ENCODE measurements around the gene XPA. TPM values are rescaled to one million over a fixed set of nuclear protein-coding genes. Genes with fewer than 3 reads are reported as not detected.
"Not testable (repeated sequence)": the region's sequence is repeated elsewhere in the genome, so short reads cannot be mapped to it uniquely, and the experiment has no call there.

The XPA gene
- total and polyA plus RNA-seq, 3 experiments from 2014 or later: 11.2 to 37.9 (median 13.0) TPM

- Mint-ChIP-seq H3K36me3 (peaks cover 0 to 11% (median 0%) of the 10 kb centered on the region in 3 donors), H3K27ac (peak overlapping the region in 3 of 8 donors; percentile 17 to 71 (median 18)), H3K27me3 (peaks cover 0 to 14% of the 10 kb centered on the region in 2 donors), H3K4me1 (peaks cover 42 to 47% (median 45%) of the 10 kb centered on the region in 3 donors), H3K4me3 (peak overlapping the region in 1 of 7 donors; percentile 65)
- CTCF ChIA-PET: interaction anchor here (3.0 kb wide), 1 partner anchor 66 kb away, joined by 9 read pairs; the partner anchor contains the start of genes NCBP1 and TSTD2
- H3K4me3 ChIP-seq (ENCODE audit: low read length); H3K27me3 ChIP-seq (ENCODE audit: insufficient read depth, low read length, poor library complexity, severe bottlenecking); H3K36me3 ChIP-seq (ENCODE audit: insufficient read depth, low read length); H3K9me3 ChIP-seq (ENCODE audit: low read length); H3K27ac ChIP-seq (ENCODE audit: low read depth, low read length); POLR2A ChIA-PET; DNase-seq; H3K9me3 Mint-ChIP-seq: not testable (repeated sequence)
- peaks cover 31% of the 10 kb centered on the region for H3K4me1 ChIP-seq (ENCODE audit: insufficient read depth, low read length)
Observed at GRCh38 chr9:97699281-97699680, 2.1 kb upstream of the XPA start.

- Histone ChIP-seq H3K27ac (ENCODE audit: low read depth, low read length) (no peak overlapping the region), H3K4me1 (ENCODE audit: insufficient read depth, low read length) (peaks cover 35% of the 10 kb centered on the region), H3K9me3 (ENCODE audit: low read length) (no peaks in the 10 kb centered on the region), H3K27me3 (ENCODE audit: insufficient read depth, low read length, poor library complexity, severe bottlenecking) (no peaks in the 10 kb centered on the region), H3K36me3 (ENCODE audit: insufficient read depth, low read length) (no peaks in the 10 kb centered on the region), H3K4me3 (ENCODE audit: low read length) (no peak overlapping the region)
- peaks cover 0 to 11% (median 0%) of the 10 kb centered on the region in 3 donors for H3K36me3 Mint-ChIP-seq
- DNase-seq: no peak
- POLR2A ChIA-PET: interaction anchor here (2.9 kb wide), 1 partner anchor 223 kb away, joined by 17 read pairs; the partner anchor contains the start of gene TRMO
- CTCF ChIA-PET: interaction anchor here (3.0 kb wide), 1 partner anchor 65 kb away, joined by 9 read pairs; the partner anchor contains the start of genes NCBP1 and TSTD2
- no peaks in the 10 kb centered on the region for H3K9me3 Mint-ChIP-seq
- H3K27ac Mint-ChIP-seq: peak overlapping the region in 2 of 8 donors; percentile 18 to 93
- no peak overlapping the region for H3K4me3 Mint-ChIP-seq
- peaks cover 0 to 14% of the 10 kb centered on the region in 2 donors for H3K27me3 Mint-ChIP-seq
- H3K4me1 Mint-ChIP-seq: peaks cover 42 to 48% (median 45%) of the 10 kb centered on the region in 3 donors
Observed at GRCh38 chr9:97698865-97699264, 1.7 kb upstream of the XPA start.

- Mint-ChIP-seq H3K36me3 (peaks cover 0 to 20% (median 0%) of the 10 kb centered on the region in 3 donors), H3K9me3 (no peaks in the 10 kb centered on the region), H3K27ac (peak overlapping the region; percentile 93 to 99 (median 97)), H3K4me3 (peak overlapping the region; percentile 87 to 96 (median 92)), H3K27me3 (peaks cover 0 to 14% of the 10 kb centered on the region in 2 donors), H3K4me1 (peaks cover 50 to 53% (median 51%) of the 10 kb centered on the region in 3 donors)
- Histone ChIP-seq H3K27ac (ENCODE audit: low read depth, low read length) (peak overlapping the region; percentile 69), H3K36me3 (ENCODE audit: insufficient read depth, low read length) (no peaks in the 10 kb centered on the region), H3K4me3 (ENCODE audit: low read length) (peak overlapping the region; percentile 78), H3K4me1 (ENCODE audit: insufficient read depth, low read length) (peaks cover 38% of the 10 kb centered on the region), H3K27me3 (ENCODE audit: insufficient read depth, low read length, poor library complexity, severe bottlenecking) (no peaks in the 10 kb centered on the region), H3K9me3 (ENCODE audit: low read length) (no peaks in the 10 kb centered on the region)
- ChIA-PET CTCF (interaction anchor here (1.4 to 3.0 kb wide), 4 partner anchors 8 to 285 kb away, joined by 3 to 9 read pairs (median 7); partner anchors contain the start of genes ANP32B, NCBP1 and TSTD2), POLR2A (interaction anchor here (0.7 to 2.9 kb wide), 2 partner anchors 224 to 643 kb away, joined by 3 to 17 read pairs; partner anchors contain the start of gene TRMO)
- DNase-seq: no peak
Observed at GRCh38 chr9:97697837-97698236, 697 bp upstream of the XPA start.

- CTCF ChIA-PET: interaction anchor here (0.8 to 3.0 kb wide), 7 partner anchors 9 to 338 kb away, joined by 3 to 9 read pairs (median 5); partner anchors contain the start of genes NCBP1 and TSTD2
- Mint-ChIP-seq H3K4me1 (peaks cover 52 to 58% (median 53%) of the 10 kb centered on the region in 3 donors), H3K27me3 (peaks cover 0 to 2% of the 10 kb centered on the region in 2 donors), H3K4me3 (peak overlapping the region; percentile 87 to 96 (median 92)), H3K9me3 (no peaks in the 10 kb centered on the region), H3K27ac (peak overlapping the region; percentile 92 to 99 (median 96)), H3K36me3 (peaks cover 0 to 33% (median 0%) of the 10 kb centered on the region in 3 donors)
- H3K36me3 ChIP-seq (ENCODE audit: insufficient read depth, low read length): no peaks in the 10 kb centered on the region
- no peaks in the 10 kb centered on the region for H3K27me3 ChIP-seq (ENCODE audit: insufficient read depth, low read length, poor library complexity, severe bottlenecking)
- peaks cover 38% of the 10 kb centered on the region for H3K4me1 ChIP-seq (ENCODE audit: insufficient read depth, low read length)
- POLR2A ChIA-PET: interaction anchor here (1.1 to 2.9 kb wide), 5 partner anchors 8 to 560 kb away, joined by 4 to 22 read pairs (median 9); partner anchors contain the start of genes NCBP1, TBC1D2, TRMO and TSTD2
- no peaks in the 10 kb centered on the region for H3K9me3 ChIP-seq (ENCODE audit: low read length)
- H3K27ac ChIP-seq (ENCODE audit: low read depth, low read length): peak overlapping the region; percentile 69
- peak overlapping the region; percentile 78 for H3K4me3 ChIP-seq (ENCODE audit: low read length)
- no peak for DNase-seq
Observed at GRCh38 chr9:97695995-97696802, 941 bp downstream of the XPA start.

GRCh38 chr9:97695390-97695789 is 1.8 kb downstream of the XPA start:
- peaks cover 52 to 58% (median 56%) of the 10 kb centered on the region in 3 donors for H3K4me1 Mint-ChIP-seq
- H3K4me1 ChIP-seq (ENCODE audit: insufficient read depth, low read length): peaks cover 38% of the 10 kb centered on the region
- peak overlapping the region; percentile 17 to 96 (median 92) for H3K4me3 Mint-ChIP-seq
- no peaks in the 10 kb centered on the region for H3K27me3 Mint-ChIP-seq
- ChIA-PET CTCF (no interaction called here), POLR2A (interaction anchor here (2.3 kb wide), 1 partner anchor 62 kb away, joined by 22 read pairs; the partner anchor contains the start of genes NCBP1 and TSTD2)
- peaks cover 0 to 39% (median 4%) of the 10 kb centered on the region in 3 donors for H3K36me3 Mint-ChIP-seq
- H3K27me3 ChIP-seq (ENCODE audit: insufficient read depth, low read length, poor library complexity, severe bottlenecking): no peaks in the 10 kb centered on the region
- H3K4me3 ChIP-seq (ENCODE audit: low read length): peak overlapping the region; percentile 78
- H3K9me3 Mint-ChIP-seq: no peaks in the 10 kb centered on the region
- H3K27ac Mint-ChIP-seq: peak overlapping the region in 5 of 8 donors; percentile 48 to 98 (median 95)
- no peaks in the 10 kb centered on the region for H3K36me3 ChIP-seq (ENCODE audit: insufficient read depth, low read length)
- no peaks in the 10 kb centered on the region for H3K9me3 ChIP-seq (ENCODE audit: low read length)
- H3K27ac ChIP-seq (ENCODE audit: low read depth, low read length): no peak overlapping the region
- DNase-seq: no peak

- H3K27ac Mint-ChIP-seq: peak overlapping the region in 7 of 8 donors; percentile 0 to 95 (median 69)
- ChIA-PET CTCF (no interaction called here), POLR2A (no interaction called here)
- Histone ChIP-seq H3K27ac (ENCODE audit: low read depth, low read length) (no peak overlapping the region), H3K4me3 (ENCODE audit: low read length) (no peak overlapping the region), H3K27me3 (ENCODE audit: insufficient read depth, low read length, poor library complexity, severe bottlenecking) (no peaks in the 10 kb centered on the region), H3K9me3 (ENCODE audit: low read length) (no peaks in the 10 kb centered on the region), H3K36me3 (ENCODE audit: insufficient read depth, low read length) (no peaks in the 10 kb centered on the region), H3K4me1 (ENCODE audit: insufficient read depth, low read length) (peaks cover 38% of the 10 kb centered on the region)
- peaks cover 52 to 60% (median 60%) of the 10 kb centered on the region in 3 donors for H3K4me1 Mint-ChIP-seq
- H3K4me3 Mint-ChIP-seq: peak overlapping the region; percentile 6 to 88 (median 30)
- no peaks in the 10 kb centered on the region for H3K9me3 Mint-ChIP-seq
- H3K27me3 Mint-ChIP-seq: no peaks in the 10 kb centered on the region
- peaks cover 0 to 43% (median 4%) of the 10 kb centered on the region in 3 donors for H3K36me3 Mint-ChIP-seq
- DNase-seq: no peak
Observed at GRCh38 chr9:97694769-97695168, 2.4 kb downstream of the XPA start.

GRCh38 chr9:97689401-97690180 is 7.5 kb downstream of the XPA start:
- Histone ChIP-seq H3K4me3 (ENCODE audit: low read length) (no peak overlapping the region), H3K27me3 (ENCODE audit: insufficient read depth, low read length, poor library complexity, severe bottlenecking) (no peaks in the 10 kb centered on the region), H3K4me1 (ENCODE audit: insufficient read depth, low read length) (peaks cover 10% of the 10 kb centered on the region), H3K36me3 (ENCODE audit: insufficient read depth, low read length) (peaks cover 10% of the 10 kb centered on the region), H3K27ac (ENCODE audit: low read depth, low read length) (no peak overlapping the region), H3K9me3 (ENCODE audit: low read length) (no peaks in the 10 kb centered on the region)
- H3K36me3 Mint-ChIP-seq: peaks cover 4 to 78% (median 14%) of the 10 kb centered on the region in 3 donors
- no peaks in the 10 kb centered on the region for H3K27me3 Mint-ChIP-seq
- peak overlapping the region in 1 of 8 donors; percentile 21 for H3K27ac Mint-ChIP-seq
- CTCF ChIA-PET: no interaction called here
- peaks cover 19 to 36% (median 34%) of the 10 kb centered on the region in 3 donors for H3K4me1 Mint-ChIP-seq
- DNase-seq: no peak
- no peaks in the 10 kb centered on the region for H3K9me3 Mint-ChIP-seq
- H3K4me3 Mint-ChIP-seq: no peak overlapping the region
- POLR2A ChIA-PET: no interaction called here
